GM18951 (cell line): ENCODE measurements around the gene DTL.

ENCODE experiments used
- POLR2A ChIP-seq: IDR thresholded peaks from 4 replicates; pipeline ENCODE4 v1.6.1; 2011; ENCODE audit warnings: mild to moderate bottlenecking; ENCODE audit not compliant: insufficient read length, insufficient read depth; ENCODE audit errors: extremely low read depth
- in situ Hi-C: fragments of 300-500 bp; cut with MboI; formaldehyde crosslinking; loops from one replicate; pipeline ENCODE4 v1.12.0; 2022; ENCODE audit warnings: low sequenced_read_pairs, mixed read lengths, inconsistent platforms; ENCODE audit not compliant: unreplicated experiment

The DTL gene

DNA sequence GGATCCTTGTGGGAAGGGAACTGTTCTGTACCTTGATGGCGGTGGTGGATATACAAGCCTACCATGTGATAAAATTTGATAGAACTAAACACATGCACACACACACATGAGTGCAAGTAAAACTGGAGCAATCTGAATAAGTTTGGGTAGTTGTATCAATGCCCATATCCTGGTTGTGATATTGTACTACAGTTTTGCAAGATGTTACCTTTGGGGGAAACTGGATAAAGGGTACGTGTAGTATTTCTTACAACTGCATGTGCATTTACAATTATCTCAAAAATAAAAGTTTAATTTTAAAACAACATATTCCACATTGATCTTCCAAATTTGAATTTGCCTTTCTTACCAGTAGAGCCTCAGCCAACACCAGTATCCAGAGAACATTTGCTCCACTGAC lies 99.6 kb downstream of the DTL start:
- in situ Hi-C loops = no loop called here
- TF ChIP-seq POLR2A = no peak

DNA sequence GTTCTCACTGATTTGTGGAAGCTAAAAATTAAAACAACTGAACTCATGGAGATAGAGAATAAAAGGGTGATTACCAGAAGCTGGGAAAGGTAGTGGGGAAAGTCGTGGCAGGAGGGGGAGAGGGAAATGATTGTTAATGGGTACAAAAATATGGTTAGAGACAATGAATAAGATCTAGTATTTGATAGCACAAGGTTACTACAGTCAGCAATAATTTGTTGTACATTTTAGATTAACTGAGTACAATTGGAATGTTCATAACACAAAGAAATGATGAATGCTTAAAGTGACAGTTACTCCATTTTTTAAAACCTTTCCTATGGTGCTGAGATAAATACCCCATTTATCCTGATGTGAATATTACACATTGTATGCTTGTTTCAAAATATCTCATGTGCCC lies 102.3 kb downstream of the DTL start:
- in situ Hi-C loops = no loop called here
- no peak for TF ChIP-seq POLR2A

DNA sequence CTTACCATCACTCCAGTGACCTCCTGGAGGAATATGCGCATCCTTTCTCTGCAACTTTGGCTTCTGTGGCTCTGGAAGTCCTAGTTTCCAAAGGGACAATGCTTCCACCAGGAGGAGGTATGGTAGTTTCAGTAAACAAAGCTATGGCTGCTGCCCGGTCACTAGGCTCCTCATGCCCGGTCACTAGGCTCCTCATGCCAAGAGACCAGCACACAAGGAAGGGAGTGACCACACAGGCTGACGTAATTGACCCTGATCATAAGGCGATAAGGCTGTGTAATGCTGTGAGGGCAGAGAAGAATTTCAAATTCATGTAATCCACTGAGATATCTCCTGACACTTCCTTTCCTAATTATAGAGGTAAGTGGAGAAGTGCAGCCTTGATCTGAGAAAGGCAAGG lies 102.9 kb downstream of the DTL start:
- in situ Hi-C loops = no loop called here
- TF ChIP-seq POLR2A = no peak

DNA sequence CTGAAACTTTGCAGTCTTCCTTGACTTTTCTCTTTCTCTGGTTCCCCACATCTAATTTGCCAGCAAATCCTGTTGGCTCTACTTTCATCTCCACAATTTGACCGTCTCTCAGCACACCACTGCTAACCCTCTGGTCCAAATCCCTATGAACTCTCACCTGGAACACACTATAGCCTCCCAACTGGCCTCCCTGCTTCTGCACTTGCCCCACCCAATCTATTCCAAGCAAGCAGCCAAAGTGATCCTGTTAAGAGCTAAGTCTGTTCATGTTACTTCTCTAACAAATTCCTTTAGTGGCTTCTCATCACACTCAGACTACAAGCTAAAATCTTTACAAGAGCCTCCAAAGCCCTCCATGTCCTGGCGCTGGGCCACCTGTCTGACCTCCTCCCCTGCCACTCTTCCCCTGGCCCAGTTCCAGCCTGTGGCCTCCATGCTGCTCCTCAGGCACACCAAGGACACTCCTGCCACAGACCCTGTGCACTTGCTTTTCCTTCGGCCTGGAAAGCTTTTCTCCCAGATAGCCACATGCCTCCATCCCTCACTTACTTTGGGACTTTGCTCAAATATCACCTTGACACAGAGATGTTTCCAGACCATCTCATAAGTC lies 104.1 kb downstream of the DTL start:
- in situ Hi-C loops = no loop called here
- TF ChIP-seq POLR2A = no peak

DNA sequence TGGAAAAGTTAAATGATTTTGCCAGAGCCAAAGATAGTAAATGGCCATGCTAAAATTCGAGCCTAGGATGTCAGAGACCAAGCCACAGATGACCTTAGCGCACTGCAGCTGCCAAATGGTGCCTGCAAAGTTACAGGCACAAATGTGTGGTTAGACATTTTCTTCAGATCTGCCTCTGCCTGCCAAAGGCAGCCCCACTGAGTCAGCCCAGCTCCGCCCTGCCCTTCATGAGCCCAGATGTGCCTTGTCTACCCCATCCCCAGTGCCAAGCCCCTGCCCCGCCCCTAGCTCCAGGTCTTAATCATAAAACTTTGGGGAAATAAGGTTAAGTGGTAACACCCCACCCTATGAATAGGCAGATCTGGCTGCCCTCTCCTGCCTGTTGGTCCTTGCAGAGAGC lies 105.9 kb downstream of the DTL start:
- no peak for TF ChIP-seq POLR2A
- in situ Hi-C loops = no loop called here

DNA sequence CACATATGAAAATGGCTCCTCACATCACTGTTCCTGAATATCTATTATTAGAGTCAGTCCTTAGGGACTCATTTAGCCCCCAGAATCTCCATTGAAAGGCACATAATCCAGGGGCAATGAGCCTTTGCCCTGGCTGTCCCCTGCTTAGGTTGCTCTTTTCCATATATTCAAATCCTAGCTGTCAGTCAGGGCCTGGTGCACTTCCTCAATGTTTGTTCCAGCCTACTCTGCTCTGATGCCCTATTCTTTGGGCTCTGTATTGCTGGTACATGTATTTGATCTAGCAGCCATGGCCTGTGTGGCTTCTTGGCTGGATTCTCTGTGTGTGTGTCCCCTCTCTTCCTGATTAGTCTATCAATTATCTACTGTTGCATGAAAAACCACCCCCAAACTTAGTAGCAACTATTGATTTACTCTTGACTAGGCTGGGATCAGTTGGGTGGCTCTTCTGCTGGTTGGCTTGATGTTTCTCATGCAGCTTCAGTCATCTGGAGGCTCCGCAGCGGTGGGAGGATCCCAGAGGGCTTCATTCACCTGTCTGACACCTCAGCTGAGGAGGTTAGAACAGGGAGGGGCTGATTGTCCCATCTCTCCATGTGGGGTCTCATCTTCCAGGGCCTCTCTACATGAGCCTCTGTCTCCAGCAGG lies 107.5 kb downstream of the DTL start:
- in situ Hi-C loops = no loop called here
- no peak for TF ChIP-seq POLR2A

DNA sequence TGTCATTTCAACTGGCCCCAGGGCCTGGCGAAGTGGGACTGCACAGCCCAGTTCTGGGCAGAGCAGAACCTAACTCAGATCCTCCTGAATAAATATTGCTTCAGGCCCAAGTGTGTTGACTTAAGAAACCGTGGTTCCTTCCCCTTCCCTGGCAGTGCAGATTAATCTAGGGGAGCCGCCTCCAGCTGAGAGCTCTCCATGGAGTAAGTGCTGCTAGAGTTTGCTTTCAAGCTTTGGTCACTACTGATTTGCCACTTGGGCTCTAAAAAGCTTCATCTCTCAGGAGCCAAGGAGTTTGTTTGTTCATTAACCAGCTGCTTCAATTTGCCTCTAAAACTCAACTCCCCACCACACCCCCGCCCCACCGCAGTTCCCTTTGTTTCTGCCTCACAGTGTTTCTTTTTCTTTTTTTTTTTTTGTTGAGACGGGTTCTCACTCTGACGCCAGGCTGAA lies 112.1 kb downstream of the DTL start:
- in situ Hi-C loops = no loop called here

DNA sequence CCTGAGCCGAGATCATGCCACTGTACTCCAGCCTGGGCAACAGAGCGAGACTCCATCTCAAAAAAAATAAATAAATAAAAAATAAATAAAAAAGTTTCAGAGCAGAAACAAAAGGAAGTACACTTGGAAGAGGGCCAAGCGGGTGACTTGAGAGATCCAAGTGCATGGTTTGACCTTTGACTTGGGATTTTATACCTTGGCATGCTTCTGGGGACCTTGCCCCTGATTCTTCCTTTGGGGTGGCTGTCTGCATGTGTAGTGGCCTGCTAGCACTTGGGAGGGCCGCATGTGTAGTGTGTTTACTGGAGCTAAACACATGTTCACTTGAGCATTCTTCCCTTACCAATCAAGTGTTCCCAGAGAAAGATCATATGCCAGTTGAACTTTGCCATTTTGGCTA lies 114.0 kb downstream of the DTL start:
- no peak for TF ChIP-seq POLR2A
- in situ Hi-C loops = no loop called here

More for the DNA sequence above, 112.1 kb downstream of the DTL start:
- no peak for TF ChIP-seq POLR2A

DNA sequence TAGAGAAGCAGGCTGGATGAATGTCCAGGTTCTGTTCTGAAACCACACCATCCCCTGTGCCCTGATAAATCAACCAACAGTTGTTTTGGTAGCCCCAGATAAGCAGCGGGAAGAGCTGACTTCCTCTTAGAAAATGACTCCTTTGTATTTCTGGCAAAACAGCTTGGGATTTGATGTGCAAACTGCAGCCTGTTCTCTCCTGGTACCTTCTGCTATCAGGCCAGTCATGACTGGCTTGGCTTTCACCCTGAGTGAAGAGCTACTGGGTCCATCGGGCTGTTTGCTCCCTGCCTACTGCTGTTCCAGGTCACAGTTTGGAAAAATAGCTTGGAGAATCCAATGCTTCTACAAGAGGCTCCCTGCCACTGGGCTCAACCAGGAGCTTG lies 116.8 kb downstream of the DTL start:
- in situ Hi-C loops = no loop called here
- no peak for TF ChIP-seq POLR2A

DNA sequence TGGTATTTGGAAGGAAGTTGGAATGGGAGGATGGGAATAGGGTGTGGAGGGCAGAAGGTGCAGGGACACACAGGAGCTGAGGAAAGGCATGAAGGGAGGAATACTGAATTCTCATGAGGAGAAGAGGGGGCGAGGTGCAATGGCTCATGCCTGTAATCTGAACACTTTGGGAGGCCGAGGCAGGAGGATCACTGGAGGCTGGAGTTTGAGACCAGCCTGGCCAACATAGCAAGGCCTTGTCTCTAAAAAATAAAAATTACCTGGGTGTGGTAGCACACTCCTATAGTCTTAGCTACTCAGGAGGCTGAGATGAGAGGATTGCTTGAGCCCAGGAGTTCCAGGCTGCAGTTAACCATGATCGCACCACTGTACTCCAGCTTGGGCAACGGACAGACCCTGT lies 117.3 kb downstream of the DTL start:
- no peak for TF ChIP-seq POLR2A
- in situ Hi-C loops = no loop called here

DNA sequence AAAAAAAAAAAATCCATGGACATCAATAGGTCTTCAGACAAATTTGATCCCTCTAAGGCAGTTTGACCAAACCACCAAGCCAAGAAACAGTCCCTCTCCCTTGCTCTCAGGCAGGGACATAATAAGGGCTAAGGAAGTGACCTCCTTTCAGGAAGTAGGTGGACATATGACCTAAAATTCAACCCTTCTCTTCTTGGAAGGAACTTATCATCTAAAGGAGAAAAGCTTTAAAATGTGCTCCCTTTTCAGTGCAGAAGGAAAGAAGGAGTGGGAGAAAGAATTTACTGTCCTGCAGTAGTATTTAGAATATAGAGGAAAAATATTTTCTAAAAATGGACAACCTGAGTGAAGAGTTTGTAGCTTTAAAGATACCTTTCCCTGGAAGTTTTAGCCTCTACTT lies 118.1 kb downstream of the DTL start:
- TF ChIP-seq POLR2A = no peak

More for the DNA sequence above, 118.1 kb downstream of the DTL start:
- in situ Hi-C loops = no loop called here
